Fibroblast of the aortic adventitia (primary cell): ENCODE results near the gene PCDHA12. TPM values are rescaled to one million over a fixed set of nuclear protein-coding genes. Genes with fewer than 3 reads are reported as not detected.
"Not testable (repeated sequence)": the region's sequence is repeated elsewhere in the genome, so short reads cannot be mapped to it uniquely, and the experiment has no call there.

Experiments
- DNase-seq: peaks from one replicate; pipeline ENCODE4 v3.0.0-alpha.2; 2010; ENCODE audit warnings: low read depth
- H3K4me3 ChIP-seq: 2 replicates; pipeline ENCODE4 v1.5.1; 2011; ENCODE audit warnings: low read depth, mild to moderate bottlenecking, control low read depth, low read length, moderate library complexity
- CTCF ChIP-seq: IDR thresholded peaks from 2 replicates; pipeline ENCODE4 v1.5.1; 2011; ENCODE audit warnings: mild to moderate bottlenecking, low read length, control low read depth, inconsistent platforms; ENCODE audit not compliant: insufficient read depth
- total RNA-seq: library from RNA; depleted of rRNA; stranded (reverse); fragments of >200 nt; gene quantifications from 2 replicates; pipeline ENCODE4 v1.2.3, GENCODE V29; 2012; ENCODE audit warnings: low replicate concordance

PCDHA12 gene
- total RNA-seq, 1 donor = 0.09 TPM

GRCh38 chr5:140835622-140836510 lies 39.2 kb upstream of the PCDHA12 start:
- DNase-seq = no peak
- H3K4me3 ChIP-seq = no peak overlapping the region
- TF ChIP-seq CTCF = no peak

GRCh38 chr5:140840978-140841962 lies 33.8 kb upstream of the PCDHA12 start, which contains the start of gene PCDHA8:
Gene PCDHA8 (plus strand): TSS chr5:140841187. CDS start chr5:140841322, 135 bp downstream.
- DNase-seq = no peak
- no peak within 1 kb of the TSS for H3K4me3 ChIP-seq
- no peak for TF ChIP-seq CTCF

- no peak for TF ChIP-seq CTCF
- H3K4me3 ChIP-seq = no peak overlapping the region
- no peak for DNase-seq
Measured at GRCh38 chr5:140842798-140843733, 32.0 kb upstream of the PCDHA12 start.

GRCh38 chr5:140848139-140849102 lies 26.7 kb upstream of the PCDHA12 start, which contains the start of gene PCDHA9:
Gene PCDHA9 (plus strand): TSS chr5:140848382. CDS start chr5:140848496, 114 bp downstream.
- not testable (repeated sequence) for H3K4me3 ChIP-seq, DNase-seq

- DNase-seq, H3K4me3 ChIP-seq: not testable (repeated sequence)
Measured at GRCh38 chr5:140849831-140850634, 25.1 kb upstream of the PCDHA12 start.

- DNase-seq = peak; percentile 1
- H3K4me3 ChIP-seq = no peak within 1 kb of the TSS
- TF ChIP-seq CTCF = no peak
Measured at GRCh38 chr5:140855772-140856674, 19.1 kb upstream of the PCDHA12 start, which contains the start of gene PCDHA10. Gene PCDHA10 (plus strand): TSS chr5:140855897. CDS start chr5:140856049, 152 bp downstream.
